AG04449 (cell line): ENCODE data around the gene TRIO.
A peak's percentile ranks its signal among the peaks of the same experiment; 100 is the strongest.

Experiments used
- CTCF ChIA-PET: fragments of 350-600 bp; formaldehyde crosslinking; extraction: SDS; loops from one replicate; lab custom pipeline; 2021; ENCODE audit warnings: antibody characterized with exemption; lab: Yijun Ruan, JAX
- POLR2A ChIA-PET: fragments of 400-600, 350-600 bp; formaldehyde crosslinking; extraction: SDS; loops from one replicate; lab custom pipeline; 2020; ENCODE audit warnings: antibody characterized with exemption, inconsistent platforms; lab: Yijun Ruan, JAX
- DNase-seq: peaks from one replicate; pipeline ENCODE4 v3.0.0-alpha.2; 2010; ENCODE audit warnings: low read depth, low spot score
- H3K4me3 ChIP-seq: 2 replicates; pipeline ENCODE4 v1.5.1; 2011; ENCODE audit warnings: low read depth, mild to moderate bottlenecking, control low read depth, low read length
- TF ChIP-seq, protein P1 (sequence below): IDR thresholded peaks from one replicate; pipeline ENCODE4 v1.5.1; 2011; ENCODE audit warnings: mild to moderate bottlenecking, moderate library complexity, low read length, control low read depth, inconsistent platforms; ENCODE audit not compliant: insufficient read depth; ENCODE audit errors: missing control alignments

Gene TRIO

DNA sequence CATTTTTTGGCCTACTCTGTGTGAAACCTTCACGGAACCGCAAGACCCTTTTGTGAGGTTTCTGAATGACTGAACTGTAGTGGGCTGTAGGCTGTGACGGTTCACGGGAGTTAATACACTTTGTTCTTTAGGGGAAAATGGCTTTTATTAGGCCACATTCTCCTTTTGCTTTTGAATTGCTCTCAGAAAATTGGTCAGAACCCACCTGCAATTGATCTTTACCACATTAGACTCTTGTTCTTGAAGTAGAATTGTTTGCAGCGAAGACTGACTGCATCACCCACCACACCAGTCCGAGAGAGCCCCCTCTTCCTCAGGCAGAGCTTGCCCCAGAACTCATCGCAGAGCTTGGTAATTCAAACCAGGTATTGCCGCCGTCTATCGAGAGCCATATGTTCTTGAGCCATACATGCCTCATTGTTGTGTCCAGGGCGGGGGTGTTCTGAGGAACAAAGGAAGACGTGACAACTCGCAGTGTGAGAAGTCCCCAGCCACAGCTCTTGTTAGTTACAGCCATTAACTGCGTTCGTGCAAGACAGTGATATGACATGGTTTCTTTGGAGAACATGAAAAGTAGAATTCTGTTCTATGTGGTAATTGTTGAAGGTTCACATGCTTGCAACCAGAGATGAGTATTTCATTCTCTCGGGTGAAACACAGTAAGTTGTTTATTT is 272.0 kb downstream of the TRIO start:
- DNase-seq: no peak
- H3K4me3 ChIP-seq: no peak overlapping the region
- ChIA-PET POLR2A (no interaction called here), CTCF (interaction anchor here (1.3 to 1.6 kb wide), 3 partner anchors 15 to 233 kb away, joined by 3 to 10 read pairs (median 8); no protein-coding TSS in a partner anchor)
- TF ChIP-seq, protein P1, sequence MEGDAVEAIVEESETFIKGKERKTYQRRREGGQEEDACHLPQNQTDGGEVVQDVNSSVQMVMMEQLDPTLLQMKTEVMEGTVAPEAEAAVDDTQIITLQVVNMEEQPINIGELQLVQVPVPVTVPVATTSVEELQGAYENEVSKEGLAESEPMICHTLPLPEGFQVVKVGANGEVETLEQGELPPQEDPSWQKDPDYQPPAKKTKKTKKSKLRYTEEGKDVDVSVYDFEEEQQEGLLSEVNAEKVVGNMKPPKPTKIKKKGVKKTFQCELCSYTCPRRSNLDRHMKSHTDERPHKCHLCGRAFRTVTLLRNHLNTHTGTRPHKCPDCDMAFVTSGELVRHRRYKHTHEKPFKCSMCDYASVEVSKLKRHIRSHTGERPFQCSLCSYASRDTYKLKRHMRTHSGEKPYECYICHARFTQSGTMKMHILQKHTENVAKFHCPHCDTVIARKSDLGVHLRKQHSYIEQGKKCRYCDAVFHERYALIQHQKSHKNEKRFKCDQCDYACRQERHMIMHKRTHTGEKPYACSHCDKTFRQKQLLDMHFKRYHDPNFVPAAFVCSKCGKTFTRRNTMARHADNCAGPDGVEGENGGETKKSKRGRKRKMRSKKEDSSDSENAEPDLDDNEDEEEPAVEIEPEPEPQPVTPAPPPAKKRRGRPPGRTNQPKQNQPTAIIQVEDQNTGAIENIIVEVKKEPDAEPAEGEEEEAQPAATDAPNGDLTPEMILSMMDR: no peak

DNA sequence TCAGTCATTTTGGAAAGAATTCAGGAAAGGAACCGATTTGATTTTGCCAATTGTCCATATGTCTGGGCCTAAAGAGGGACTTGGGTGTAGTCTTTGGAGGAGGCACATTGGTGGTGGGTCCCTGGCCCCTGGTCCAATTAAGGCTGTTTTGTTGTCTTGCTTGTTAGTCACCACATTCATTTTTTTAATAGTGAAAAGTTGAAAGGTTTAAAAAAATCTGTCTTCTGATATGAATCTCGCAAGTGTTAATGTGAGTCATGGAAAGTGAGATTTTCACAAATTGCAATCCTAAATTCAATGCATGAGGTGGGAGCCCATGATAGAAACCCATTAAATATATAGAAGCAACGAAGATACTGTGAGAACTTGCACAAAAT is 272.5 kb downstream of the TRIO start:
- H3K4me3 ChIP-seq: no peak overlapping the region
- POLR2A ChIA-PET: no interaction called here
- DNase-seq: no peak
- CTCF ChIA-PET: interaction anchor here (1.1 to 4.1 kb wide), 4 partner anchors 13 to 233 kb away, joined by 3 to 35 read pairs (median 6); no protein-coding TSS in a partner anchor
- TF ChIP-seq, protein P1: no peak

DNA sequence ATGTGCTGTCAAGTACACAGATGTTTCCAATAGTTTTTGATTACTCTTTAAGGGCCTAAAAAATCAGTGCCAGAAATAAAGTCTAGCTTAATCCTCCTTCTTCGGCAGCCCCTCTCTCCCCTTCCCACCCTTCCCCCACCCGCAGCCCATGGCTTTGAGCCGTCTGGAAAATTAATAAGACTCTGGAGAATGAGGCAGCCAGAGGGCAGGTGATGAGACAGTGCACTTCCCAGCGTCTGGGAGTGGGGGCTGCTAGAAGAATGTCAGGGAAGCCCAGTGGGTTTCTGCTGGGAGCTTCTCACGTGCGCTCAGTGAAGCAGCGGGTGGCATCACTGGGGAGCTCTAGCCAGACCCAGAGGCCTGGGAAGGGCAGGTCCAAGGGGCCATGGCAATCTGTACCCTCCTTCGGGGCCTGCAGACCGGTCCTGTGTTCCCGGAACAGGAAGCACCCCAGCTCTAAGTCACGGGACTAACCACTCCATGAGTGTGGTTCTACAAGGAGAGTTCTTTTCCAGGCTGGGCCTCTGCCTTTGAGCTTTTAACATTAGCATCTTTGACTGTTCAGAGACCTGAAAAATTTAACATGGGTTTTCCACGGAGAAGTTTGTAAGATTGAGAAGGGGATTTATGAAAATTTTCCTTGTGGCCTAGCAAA is 273.6 kb downstream of the TRIO start:
- POLR2A ChIA-PET: interaction anchor here (0.6 to 1.3 kb wide), 4 partner anchors 17 to 33 kb away, joined by 3 to 4 read pairs (median 3); no protein-coding TSS in a partner anchor
- no peak for DNase-seq
- CTCF ChIA-PET: interaction anchor here (1.1 to 4.1 kb wide), 6 partner anchors 9 to 440 kb away, joined by 3 to 35 read pairs (median 5); no protein-coding TSS in a partner anchor
- TF ChIP-seq, protein P1: no peak
- no peak overlapping the region for H3K4me3 ChIP-seq

DNA sequence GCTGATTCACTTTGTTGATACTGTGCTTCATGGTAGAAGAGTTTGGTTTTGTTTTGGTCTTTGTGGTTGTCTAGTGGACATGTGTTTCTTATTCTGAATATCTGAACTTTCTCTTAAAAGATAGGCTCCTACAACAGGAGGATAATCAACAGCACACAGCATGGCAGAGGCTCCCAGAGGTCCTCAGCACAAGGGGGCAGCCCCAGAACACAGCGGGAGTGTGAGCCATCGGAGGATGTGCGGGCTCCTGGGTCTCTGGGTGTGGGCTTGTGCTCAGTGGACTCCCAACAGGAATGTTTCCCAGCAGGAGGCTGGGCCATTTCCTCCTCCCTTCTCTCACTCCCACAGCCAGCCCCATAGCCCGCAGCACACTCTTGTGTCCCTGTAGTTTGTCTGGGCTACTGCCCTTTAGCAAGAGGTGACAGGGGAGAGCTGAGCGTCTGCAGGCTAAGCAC is 274.2 kb downstream of the TRIO start:
- POLR2A ChIA-PET: interaction anchor here (0.9 to 1.3 kb wide), 3 partner anchors 17 to 32 kb away, joined by 3 to 4 read pairs (median 3); no protein-coding TSS in a partner anchor
- no peak for DNase-seq

DNA sequence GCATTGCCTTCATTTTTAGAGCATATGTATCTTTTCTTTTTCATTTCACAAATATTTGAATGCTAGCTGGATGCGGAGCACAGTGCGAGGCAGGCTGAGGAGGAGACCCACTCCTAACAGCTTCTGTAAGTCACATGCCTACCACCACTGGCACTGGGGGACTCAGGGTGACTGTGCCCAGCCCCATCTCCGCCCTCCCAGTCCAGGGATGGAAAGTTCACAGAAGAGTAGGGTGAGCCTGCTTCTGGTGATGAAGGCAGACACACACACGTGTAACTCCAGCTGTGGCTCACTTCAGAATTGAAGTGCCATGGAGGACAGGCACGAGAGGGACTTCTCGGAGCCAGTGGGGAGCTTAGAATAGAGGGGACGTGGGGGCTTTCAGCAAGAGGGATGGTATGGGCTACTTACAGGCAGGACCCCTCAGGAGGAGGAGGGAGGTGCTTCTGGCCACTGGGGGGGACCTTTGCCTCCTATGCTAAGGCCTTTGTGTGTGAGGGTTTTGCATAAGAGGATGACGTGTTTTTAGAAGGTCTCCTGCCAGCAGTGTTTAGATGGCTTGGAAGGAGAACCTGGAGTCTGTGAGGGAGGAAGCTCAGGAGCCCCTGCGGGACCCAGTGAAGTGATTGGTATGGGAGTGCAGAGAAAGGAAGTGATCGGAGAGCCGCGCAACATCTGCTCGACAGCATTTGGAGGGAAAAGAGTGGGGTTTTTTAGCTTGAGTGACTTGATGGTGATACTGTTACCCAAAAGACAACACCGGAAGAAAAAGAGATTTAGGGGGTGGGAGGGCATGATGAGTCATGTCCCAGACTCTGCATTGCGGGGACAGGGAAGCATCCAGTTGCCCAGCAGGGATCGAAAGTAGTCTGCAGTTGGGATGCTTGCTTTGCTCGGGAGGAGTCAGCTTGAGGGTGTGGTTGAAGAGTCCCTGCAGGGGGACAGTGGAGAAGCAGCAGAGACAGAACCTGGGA is 274.9 kb downstream of the TRIO start:
- ChIA-PET CTCF (interaction anchor here (0.9 to 4.1 kb wide), 5 partner anchors 8 to 441 kb away, joined by 3 to 35 read pairs (median 5); no protein-coding TSS in a partner anchor), POLR2A (interaction anchor here (0.6 to 1.3 kb wide), 3 partner anchors 18 to 32 kb away, joined by 3 read pairs; no protein-coding TSS in a partner anchor)
- TF ChIP-seq, protein P1: no peak
- DNase-seq: no peak
- H3K4me3 ChIP-seq: no peak overlapping the region

More for the DNA sequence above, 274.2 kb downstream of the TRIO start:
- CTCF ChIA-PET: interaction anchor here (1.1 to 4.1 kb wide), 5 partner anchors 9 to 440 kb away, joined by 4 to 35 read pairs (median 5); no protein-coding TSS in a partner anchor
- no peak overlapping the region for H3K4me3 ChIP-seq
- TF ChIP-seq, protein P1: peak; percentile 38
